ENCODE results near the gene MBNL2.

The MBNL2 gene

DNA sequence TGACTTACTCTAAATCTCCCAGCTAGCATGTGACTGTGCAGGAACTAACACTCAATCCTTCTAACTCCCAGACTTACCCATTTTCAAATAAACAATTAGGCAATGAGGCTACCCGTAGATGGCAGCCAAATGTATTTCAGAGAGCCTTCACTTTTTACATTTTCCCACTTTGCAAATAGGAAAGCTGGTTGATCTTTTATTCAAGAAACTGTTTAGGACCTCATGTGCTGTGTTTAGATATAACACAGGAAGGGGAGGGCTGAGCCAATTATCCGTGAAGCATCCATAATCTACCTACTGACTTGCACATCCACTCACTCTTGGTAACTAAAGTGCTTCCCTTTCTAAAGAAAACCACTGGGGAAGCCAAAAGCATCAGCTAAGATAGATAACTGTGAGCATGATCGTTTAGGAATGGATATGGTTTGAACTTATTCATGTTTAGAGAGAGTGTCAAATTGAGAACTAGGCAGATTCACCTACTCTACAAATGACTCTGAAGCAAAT lies 33.4 kb downstream of the MBNL2 start:
- no peak for DNase-seq

DNA sequence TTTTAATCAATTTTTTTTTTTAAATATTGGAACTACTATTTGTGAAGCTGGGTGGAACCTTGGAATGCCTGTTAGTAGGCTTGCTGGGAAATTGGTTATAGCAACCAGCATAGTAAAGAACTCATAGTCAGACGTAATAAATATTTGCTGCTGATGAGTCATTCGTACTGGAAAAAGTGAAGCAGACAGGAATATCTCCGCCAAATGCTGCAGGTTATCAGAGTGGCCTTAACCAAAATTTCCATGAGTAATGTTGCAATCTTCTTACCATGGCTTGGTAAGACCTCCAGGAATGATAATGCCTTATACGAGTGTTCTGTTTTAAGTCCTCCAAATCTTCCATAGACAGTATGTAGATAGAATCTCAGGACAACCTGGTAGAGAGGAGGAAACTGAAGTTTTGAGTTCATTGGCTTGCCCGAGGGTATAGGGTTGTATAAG lies 34.2 kb downstream of the MBNL2 start:
- DNase-seq = no peak

DNA sequence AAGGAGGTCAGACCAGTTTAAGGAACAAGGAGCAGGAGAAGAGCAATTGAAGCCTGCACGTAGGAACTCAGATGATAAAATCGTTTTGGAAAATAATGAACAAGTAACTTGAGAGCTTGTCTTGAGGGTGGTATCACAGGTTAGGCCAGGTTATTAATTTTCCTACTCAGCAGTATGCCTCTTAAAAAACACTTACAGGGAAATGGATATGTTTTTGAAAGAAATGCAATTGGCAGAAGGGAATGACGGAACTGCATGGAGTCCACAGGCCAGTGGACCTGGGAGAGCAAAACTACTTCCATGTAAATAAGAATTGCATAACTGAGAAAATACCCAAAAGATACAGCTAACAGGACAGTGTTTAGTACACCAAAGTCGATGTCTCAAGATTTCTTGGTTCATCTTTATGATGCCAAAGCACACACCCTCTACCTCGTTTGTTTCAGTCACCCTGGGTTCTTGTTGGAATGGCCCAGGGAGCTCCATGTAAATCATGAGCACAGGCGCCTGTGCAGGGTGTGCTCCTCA lies 35.2 kb downstream of the MBNL2 start:
- DNase-seq = no peak

DNA sequence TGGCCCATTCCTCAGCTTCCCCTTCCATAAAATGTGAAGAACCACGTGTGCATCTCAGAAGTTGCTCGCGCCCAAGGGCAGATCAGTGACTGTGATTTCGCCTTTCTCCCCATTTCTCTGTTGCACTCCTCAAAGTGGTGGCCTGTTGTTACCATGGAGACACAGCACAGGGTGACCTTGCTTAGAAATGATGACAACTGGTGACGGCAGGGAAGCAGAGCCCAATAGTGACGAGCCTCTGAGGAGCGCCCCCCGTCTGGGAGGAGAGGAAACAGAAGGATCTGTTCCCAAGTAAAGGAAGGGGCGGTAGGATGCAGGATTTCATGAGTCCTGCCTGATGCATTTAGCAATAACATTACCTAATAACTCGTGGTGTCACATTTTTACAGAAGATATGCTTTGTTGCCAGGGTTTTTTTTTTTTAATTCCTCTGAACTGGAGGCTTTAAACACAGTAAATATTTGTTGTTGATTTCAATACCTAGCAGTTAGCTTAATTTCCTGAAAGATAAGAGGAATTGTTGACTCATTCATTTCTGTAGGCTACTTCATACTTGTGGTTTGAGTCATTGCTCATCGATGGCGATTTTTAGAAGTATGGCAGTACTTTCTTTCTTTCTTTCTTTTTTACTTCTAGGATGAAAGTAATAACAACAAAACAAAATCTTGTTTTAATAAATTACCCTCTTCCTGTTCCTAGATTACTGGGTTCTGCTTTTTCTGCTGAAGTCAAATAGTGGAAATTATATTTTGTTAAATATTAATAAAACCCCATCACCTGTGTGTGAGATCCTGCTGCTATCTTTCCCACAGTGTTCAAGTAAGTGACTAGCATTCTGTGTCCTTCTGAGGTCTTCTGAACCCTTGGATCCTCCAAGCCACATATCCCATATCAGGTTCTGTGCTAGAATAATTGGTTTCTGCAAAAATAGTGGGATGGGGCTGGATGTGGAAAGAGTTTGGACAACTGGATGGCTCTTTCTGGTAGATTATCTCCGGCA lies 36.0 kb downstream of the MBNL2 start:
- DNase-seq = peak; percentile 20

DNA sequence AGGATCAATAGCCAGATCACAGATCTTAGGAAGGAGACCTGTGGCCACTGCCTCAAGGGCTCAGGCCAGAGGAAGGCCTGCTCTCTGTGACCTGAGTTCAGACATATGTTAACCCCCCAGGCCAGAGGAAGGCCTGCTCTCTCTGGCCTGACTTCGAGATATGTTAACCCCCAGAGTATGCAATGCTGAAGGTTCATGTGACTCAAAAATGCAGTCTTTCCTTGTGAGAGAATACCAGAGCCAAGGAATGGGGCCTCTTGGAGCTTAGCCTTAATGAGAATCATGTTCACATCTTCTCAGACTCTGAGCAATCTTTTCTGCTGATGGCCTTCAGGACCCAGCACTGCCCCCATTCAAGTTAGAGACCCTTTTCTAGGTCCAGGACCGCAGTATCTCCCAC lies 36.7 kb downstream of the MBNL2 start:
- DNase-seq = no peak

DNA sequence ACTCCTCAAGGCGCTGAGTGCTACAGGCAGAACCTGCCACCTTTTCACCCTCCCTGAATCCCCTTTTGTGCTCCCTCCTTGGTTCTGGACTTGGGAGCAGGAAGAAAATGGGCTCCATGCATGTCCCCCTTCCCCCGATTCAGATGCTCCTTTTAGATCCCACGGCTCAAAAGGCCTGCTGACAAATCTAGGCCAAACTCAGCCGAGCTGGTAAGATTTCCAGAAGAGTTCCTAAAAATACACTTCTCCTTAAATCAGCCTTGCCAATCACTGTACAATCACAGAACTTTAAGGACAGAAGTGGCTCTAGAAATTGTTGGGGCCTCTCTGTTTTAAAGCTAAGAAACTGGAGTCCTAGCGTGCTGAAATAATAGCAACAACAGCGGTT lies 37.3 kb downstream of the MBNL2 start:
- no peak for DNase-seq

DNA sequence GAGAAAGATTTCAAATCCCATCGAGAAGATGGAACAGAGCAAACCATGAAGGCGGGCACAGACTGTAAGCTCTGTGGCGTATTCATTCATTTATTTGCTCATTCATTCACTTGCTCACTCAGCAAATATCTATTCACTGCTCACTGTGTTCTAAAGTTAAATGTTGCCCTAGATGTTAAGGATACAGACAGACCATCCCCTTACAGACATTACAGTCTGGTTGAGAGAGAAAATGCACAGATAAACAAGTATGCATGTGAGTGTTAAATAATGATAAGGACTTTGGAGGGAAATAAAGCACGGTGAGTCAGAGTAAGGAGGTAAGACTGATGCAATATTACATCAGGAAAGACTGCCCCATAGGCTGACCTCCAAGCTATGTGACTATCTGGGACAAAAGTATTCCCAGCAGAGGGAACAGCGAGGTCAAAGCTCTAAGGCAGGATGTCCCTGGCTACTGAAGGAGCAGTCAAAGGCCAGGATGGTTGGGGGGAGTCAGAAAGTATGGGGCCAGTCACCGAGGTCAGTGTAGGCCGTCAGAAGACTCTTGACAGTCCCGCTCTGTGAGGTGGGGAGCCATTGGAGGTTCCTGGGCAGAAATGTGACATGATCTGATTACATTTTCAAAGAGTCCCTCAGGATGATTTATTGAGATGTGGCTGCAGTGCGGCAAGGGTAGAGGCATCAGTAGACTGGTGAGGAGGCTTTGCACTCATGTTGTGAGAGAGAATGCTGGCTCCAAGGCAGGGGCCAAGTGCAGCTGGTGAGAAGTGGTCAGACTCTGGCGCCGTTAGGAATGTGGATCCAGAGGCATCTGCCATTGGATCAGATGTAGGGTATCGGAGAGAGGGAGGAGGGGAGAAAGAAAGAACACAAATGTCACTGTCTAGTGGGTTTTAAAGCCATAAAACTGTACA lies 37.9 kb downstream of the MBNL2 start:
- DNase-seq = no peak

DNA sequence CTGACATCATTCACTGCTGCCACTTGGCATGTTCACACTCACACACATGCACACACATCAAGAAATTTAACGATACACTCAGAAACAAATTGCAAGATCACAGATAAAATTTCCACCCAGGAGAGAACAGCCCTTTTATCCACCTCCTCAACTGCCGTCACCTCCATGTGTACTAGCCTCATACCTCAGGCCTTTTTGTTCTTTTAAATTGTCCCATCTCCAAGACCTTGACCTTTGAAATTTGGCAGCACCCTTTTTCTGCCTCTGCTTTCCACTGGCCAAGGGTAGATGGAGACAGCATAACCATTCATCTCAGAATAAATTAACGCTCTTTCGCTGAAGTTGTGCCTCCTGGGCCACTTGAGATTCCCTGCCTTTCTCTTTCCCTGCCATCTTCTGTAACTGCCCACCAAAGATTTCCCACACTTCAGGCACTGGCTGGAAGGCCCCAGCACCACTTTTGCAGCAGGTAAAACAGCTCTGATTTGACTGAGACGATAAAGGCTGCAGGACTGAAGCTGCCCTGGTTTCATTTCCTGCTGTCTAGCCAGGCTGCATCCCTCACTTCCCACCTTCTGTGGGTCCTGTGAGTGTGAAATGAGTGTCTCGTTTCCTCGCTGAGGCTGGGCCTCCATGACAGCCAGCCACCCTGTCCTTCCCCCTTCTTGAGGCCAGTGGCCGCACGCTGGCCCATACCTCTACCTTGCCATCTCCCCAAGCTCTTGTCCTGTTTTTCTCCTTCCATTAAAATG lies 39.3 kb downstream of the MBNL2 start:
- peak; percentile 15 for DNase-seq

DNA sequence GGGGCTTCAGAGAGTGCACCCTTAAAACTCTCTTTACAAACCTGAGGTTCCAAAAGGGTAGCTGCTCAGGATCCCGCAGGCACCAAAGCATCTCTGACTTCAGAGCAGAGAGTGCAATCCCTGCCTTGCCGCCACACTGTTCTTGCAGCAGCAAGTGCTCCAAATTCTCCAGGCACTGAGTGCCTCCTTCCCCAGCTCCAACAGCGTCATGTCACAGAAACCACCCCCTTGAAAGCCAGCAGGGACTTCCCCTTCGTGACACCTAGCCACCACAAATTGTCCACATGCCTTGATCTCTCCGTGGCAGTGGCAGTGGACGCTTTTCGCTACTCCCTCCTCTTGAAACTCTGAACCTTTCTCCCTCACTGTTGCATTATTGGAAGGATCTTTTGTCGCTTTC lies 39.9 kb downstream of the MBNL2 start:
- DNase-seq = no peak

DNA sequence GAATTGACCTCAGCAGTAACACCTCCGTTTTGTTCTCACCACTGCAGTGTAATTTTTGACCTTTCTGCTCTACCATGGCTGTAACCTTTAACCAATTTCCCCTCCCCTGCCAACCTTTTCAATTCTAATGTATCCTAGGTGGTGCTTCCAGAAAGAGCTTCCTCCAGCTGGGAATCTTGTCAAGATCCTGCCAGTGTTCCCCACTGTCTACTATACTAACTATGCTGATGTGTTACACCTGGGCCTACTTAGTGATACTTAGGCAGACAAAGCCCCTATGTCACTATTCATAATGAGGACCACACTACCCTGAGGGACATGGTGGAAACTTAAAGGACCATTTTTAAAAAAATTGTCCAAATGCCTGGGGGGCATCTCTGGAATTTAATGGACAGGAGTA lies 41.0 kb downstream of the MBNL2 start:
- no peak for DNase-seq

DNA sequence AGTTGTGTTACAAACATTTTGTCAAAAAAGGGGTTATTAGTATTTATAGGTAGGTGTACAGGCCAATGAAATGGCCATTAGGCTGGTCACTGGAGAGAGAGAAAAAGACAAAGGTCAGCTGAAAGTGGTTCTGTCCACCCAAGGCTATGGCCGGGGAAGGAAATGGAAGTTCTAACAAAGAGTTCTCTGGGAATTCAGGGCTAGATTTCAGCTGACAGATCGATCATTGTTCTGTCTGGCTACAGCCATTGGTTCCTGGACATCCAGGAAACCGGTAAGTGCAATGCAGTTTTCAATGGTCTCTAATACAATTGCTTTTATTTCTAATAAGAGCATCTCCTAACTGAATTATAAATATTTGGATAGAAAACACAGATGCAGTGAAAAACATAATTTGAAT lies 42.5 kb downstream of the MBNL2 start:
- no peak for DNase-seq

DNA sequence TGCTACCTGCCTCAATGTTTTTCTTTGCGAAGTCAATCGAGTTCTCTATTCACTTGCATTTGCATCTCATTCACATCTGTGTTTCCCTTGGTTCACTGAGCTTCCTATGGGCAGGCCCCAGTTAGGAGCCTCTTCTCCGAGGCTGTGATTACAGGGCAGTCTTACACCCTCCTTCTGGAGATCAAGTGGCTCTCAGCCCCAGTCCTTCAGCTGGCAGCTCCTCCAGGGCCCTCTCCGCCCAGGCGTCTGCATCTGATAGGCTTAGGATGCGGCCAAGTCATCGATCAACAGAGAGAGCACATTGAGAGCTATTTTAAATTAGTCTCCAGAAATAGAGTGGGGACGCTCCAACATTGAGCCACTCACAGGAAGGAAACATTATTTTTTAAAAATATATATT lies 44.2 kb downstream of the MBNL2 start:
- no peak for DNase-seq

DNA sequence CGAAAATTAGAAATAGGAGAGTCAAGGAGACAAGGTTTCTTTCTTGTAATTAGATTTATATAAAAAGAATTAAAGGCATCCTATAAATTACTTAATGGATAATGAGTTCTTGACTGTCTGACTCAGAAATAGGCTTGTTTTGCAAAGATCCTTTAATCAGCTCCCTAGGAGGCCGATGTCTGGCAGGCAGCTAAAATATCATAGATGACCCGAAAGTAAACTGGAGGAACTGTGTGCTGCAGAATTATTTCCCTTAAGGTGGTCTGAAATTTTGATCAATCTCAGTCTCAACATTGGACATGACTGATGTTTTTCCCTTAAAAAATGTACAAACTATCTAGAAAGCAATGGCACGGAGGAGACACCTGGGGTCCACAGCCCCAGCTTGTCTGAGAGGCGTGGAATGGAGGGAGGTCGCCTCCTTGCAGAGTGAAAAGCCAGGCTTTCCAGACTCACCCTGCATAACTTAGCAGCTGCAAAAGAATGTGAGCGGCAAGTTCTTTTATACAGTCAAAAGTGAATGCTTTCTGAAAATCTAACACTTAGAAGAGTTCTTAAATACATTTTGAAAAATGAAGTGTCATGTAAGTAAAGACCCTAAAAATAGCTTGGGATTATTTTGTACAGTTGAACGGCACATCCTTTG lies 44.8 kb downstream of the MBNL2 start:
- DNase-seq = no peak

DNA sequence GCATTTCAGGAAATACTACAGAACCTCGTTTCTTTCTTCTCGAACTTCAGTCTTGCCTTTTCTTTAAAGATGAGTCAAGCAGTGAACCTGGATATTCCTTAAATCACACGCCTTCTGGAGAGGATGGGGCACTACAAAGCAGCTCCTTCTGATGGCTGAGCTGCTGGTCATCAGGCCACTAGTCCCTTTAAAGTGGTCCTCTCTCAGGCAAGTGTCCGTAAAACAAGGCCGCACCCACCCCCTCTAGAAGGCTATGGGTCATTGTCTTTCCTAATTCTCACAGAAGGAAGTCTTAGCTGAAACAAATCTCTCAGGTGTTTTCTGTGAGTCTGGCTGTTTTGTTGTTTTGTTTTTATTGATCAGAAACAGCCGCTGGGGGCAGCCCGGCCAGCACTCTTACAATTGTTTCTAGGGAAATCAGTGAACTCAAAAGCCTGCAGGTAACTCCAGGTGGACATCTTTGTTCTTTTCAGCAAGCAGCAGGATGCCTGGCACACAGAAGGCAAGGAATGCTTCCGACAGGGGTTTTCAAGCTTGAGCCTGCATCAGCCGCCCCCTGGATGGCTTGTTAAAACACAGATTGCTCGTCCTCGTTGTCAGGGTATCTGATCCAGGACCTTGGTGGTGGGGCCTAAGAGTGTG lies 45.4 kb downstream of the MBNL2 start:
- DNase-seq = no peak

DNA sequence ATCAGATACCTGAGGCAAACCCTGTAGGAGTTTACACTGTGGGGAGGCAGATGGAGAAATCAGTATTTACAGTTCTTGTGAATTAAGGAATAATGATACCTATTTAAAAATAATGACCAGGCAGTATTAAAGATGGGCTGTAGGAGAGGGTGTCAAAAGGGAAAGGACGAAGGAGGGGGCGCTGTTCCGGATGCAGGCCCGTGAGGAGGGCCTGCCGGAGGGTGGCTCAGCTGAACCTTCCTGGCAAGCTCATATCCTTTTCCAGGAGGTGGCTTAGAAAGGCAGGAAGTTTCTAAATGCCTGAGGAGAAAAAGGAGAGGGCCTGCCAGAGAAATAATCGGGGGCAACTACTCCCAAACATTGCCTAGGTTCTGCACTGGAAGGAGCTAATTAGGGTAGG lies 46.6 kb downstream of the MBNL2 start:
- no peak for DNase-seq

DNA sequence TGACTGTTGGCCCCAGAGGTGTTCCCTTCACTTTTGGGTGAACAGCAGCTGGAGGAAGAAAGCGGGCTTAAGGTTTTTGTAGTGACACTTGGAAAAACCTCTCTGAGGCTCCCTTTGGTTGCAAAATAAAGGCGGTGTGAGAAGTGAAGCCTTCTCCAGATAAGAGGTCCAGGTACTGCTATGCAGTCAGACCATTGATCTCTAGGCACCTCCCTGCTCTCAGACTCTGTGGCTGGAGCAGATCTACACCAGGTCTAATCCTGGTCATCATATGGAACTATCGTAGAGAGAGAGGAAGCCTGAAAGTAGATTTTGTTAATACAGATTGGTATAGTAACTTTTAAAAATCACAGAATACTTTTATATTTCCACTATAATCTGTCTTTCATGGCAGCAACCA lies 47.5 kb downstream of the MBNL2 start:
- DNase-seq = no peak

DNA sequence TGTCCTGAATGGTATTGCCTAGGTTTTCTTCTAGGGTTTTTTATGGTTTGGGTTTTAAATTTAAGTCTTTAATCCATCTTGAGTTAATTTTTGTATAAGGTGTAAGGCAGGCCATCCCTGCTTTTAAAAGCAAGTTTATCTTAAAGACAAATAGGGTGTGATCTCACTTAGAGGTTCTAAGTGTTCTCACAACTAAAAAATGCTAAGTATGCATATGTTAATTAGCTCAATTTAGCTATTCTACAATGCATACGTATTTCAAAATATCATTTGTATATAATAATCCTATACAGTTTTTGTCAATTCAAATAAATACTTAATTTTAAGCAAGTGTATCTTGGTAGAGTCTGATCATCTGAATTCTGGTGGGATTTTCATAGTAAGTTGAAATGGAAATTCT lies 50.4 kb downstream of the MBNL2 start:
- DNase-seq = no peak

DNA sequence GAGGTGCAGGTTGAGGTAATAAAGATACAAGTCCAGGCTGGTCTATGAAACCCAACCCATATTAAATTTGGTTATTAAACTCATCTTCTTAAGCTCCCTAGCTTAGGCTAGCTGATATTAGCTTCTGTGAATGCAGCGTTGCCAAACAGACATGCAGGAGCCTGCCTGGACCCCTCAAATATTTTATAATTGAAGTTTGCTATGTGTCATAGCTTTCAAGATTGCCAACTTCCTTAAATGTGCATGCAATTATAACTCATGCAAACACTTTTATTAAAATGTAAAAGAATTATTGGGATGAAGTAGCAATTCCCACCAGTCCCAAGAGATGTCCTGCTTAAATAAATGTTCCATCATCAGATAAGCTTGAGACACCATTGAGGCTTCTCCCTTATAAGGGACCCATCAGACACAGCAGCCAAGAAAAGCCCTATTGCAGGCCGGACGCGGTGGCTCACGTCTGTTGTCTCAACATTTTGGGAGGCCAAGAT lies 51.3 kb downstream of the MBNL2 start:
- DNase-seq = no peak

DNA sequence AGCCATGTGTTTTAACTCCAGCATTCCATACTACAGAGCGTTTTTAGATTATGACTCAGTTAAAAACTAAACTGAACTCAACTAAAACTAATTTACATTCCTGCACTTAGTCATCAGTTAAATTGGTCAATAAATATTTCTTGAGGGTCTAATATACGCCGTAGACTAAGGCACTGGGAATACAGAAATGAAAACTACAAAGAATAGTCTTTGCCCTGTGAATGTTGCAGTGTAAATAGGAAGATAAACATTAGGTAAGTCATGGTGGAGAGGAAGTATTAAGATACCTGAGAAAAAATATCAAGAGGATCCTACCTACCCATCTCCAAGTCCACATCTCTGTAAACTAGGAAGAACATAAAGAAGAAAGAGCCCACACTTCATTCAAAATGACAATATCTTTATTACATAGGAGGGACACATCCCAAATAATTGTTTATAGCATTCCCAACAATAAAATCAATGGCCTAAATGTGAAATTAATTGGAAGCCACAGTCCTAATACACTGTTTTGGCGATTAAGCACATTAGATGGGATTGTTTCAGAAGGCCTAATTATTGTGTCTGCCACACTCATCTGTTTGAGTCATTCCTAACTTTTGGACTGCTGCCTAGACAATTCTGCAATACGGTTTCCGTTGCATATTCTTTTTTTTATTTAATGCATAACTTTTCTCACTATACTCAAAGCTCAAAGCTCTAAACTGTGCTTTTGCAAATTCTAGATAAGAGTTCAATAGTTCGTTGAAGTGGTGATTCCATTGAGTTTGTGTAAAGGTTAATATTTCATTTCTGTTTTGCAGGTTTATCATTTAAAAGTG lies 52.9 kb downstream of the MBNL2 start:
- no peak for DNase-seq

DNA sequence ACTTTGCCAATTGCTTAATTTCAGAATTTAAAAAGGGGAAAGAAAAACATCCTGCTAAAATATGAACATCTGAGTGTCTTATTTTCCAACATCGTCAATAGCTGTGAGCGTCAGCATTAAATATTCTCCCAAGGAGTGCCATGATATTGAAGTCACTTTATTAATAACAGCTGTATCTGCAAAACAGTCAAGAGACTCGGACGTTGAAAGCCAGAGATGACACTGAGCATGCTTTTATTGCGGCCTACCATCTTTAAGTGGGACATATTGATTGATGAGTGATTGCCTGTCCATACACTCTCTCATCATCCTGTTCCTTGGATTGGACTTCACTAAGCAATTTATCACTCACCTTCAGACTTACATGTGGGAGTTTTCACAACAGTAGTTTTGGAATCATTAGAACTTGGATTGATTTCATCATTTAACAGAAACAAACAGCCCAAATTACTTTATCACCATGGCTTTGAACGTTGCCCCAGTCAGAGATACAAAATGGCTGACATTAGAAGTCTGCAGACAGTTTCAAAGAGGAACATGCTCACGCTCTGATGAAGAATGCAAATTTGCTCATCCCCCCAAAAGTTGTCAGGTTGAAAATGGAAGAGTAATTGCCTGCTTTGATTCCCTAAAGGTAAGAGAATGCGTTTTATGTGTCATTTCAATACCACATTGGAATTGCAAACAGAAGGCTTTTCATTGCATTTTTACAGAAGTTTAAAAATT lies 53.8 kb downstream of the MBNL2 start:
- DNase-seq = no peak

Data from CD4-positive, alpha-beta T cell treated with Interleukin-10 for 1 hour (primary cell).